Panc1 (cell line): ENCODE measurements around the gene MCF2L. TPM values are rescaled to one million over a fixed set of nuclear protein-coding genes. Genes with fewer than 3 reads are reported as not detected.

Experiments used
- ATAC-seq: fragments of 200-7000 bp; cut with Tn5 transposase; 2 replicates; pipeline ENCODE4 v1.9.1; 2020; ENCODE audit warnings: mild to moderate bottlenecking, moderate library complexity
- BruUV-seq: library from RNA; stranded (reverse); fragments of 400-500 nt; replicated peaks from 2 replicates; lab custom pipeline; 2021; lab: Mats Ljungman, UMichigan
- CTCF ChIA-PET: fragments of 300-600 bp; sonication (Branson Sonifier 250); formaldehyde crosslinking; loops from one replicate; lab custom pipeline; 2022; ENCODE audit warnings: antibody characterized with exemption; lab: Charles Lee
- POLR2A ChIA-PET: fragments of 300-600 bp; sonication (Branson Sonifier 250); formaldehyde crosslinking; loops from one replicate; lab custom pipeline; 2022; ENCODE audit warnings: antibody characterized with exemption; lab: Charles Lee
- DNase-seq: peaks from one replicate; pipeline ENCODE4 v3.0.0-alpha.2; 2010; ENCODE audit warnings: low read depth, low spot score
- H3K27ac ChIP-seq: 2 replicates; pipeline ENCODE4 v1.5.1; 2011; ENCODE audit warnings: mild to moderate bottlenecking, low read length, inconsistent platforms
- H3K27me3 ChIP-seq: fragments of 200-500 bp; sonication (Bioruptor generic); 2 replicates; pipeline ENCODE4 v1.6.0; 2014; ENCODE audit warnings: low read length, inconsistent platforms; ENCODE audit not compliant: control insufficient read depth, insufficient read depth
- H3K36me3 ChIP-seq: fragments of 200-500 bp; sonication (Bioruptor generic); 2 replicates; pipeline ENCODE4 v1.5.1; 2014; ENCODE audit warnings: inconsistent platforms, mild to moderate bottlenecking, low read length, moderate library complexity; ENCODE audit not compliant: control insufficient read depth, insufficient read depth
- H3K4me1 ChIP-seq: 2 replicates; pipeline ENCODE4 v1.5.1; 2011; ENCODE audit warnings: inconsistent platforms, mild to moderate bottlenecking, low read length, moderate library complexity; ENCODE audit not compliant: control insufficient read depth, insufficient read depth
- H3K4me3 ChIP-seq, 2 experiments: 2 replicates each; pipeline ENCODE4 v1.5.1; 2011 to 2012; ENCODE audit warnings: low read depth in 2 of 2, low read length in 2 of 2, mild to moderate bottlenecking in 2 of 2, inconsistent platforms in 1 of 2, moderate library complexity in 1 of 2
- H3K9me3 ChIP-seq: fragments of 200-500 bp; sonication (Bioruptor generic); 2 replicates; pipeline ENCODE4 v1.5.1; 2014; ENCODE audit warnings: low read depth, mild to moderate bottlenecking, inconsistent platforms, low read length, moderate library complexity; ENCODE audit not compliant: control insufficient read depth, insufficient read depth
- CTCF ChIP-seq: fragments of 450-650 bp; IDR thresholded peaks from 2 replicates; pipeline ENCODE4 v1.5.1; 2017; ENCODE audit warnings: mild to moderate bottlenecking
- POLR2AphosphoS5 ChIP-seq: IDR thresholded peaks from 2 replicates; pipeline ENCODE4 v1.6.1; 2012; ENCODE audit warnings: mild to moderate bottlenecking, low read depth, low read length, moderate library complexity
- REST ChIP-seq, 2 experiments: IDR thresholded peaks; 2 replicates each; pipeline ENCODE4 v1.6.1; 2011 to 2012; ENCODE audit warnings: low read depth in 2 of 2, control low read depth in 1 of 2, low read length in 1 of 2, mild to moderate bottlenecking in 1 of 2, moderate library complexity in 1 of 2; ENCODE audit not compliant: insufficient read depth in 1 of 2
- SIN3A ChIP-seq: IDR thresholded peaks from 2 replicates; pipeline ENCODE4 v1.6.1; 2012; ENCODE audit warnings: low read depth, mild to moderate bottlenecking, low read length, moderate library complexity, borderline replicate concordance; ENCODE audit not compliant: insufficient read depth
- TCF7L2 ChIP-seq: IDR thresholded peaks from 2 replicates; pipeline ENCODE4 v1.6.1; 2011; ENCODE audit warnings: mild to moderate bottlenecking, low read depth, low read length, inconsistent platforms
- in situ Hi-C: cut with HindIII; loops from 2 replicates; pipeline ENCODE4 v1.10.0; 2016; ENCODE audit warnings: low sequenced_read_pairs, low pct_unique_long_range_greater_than_20kb
- intact Hi-C: fragments of 100-400 bp; cut with micrococcal nuclease; formaldehyde crosslinking; loops from one replicate; pipeline ENCODE4 v1.10.0; 2022; ENCODE audit not compliant: unreplicated experiment
- total RNA-seq: library from RNA; stranded (reverse); gene quantifications from one replicate; pipeline ENCODE4 v1.2.1, GENCODE V29; 2021; ENCODE audit not compliant: unreplicated experiment

MCF2L gene
- total RNA-seq, 1 experiment from 2014 or later = 0.57 TPM

GRCh38 chr13:113064000-113064533, 95.1 kb downstream of the MCF2L start:
- intact Hi-C loops = no loop called here

More at GRCh38 chr13:113064000-113064533, 95.1 kb downstream of the MCF2L start:
- ChIA-PET CTCF (interaction anchor here (0.6 to 1.1 kb wide), 3 partner anchors 16 to 152 kb away, joined by 3 to 7 read pairs (median 5); no protein-coding TSS in a partner anchor), POLR2A (no interaction called here)
- DNase-seq (no peak), ATAC-seq (no peak)
- in situ Hi-C loops = no loop called here
- Histone ChIP-seq H3K4me1 (no peaks in the 10 kb centered on the region), H3K27ac (no peak overlapping the region), H3K4me3 (no peak overlapping the region), H3K27me3 (no peaks in the 10 kb centered on the region), H3K36me3 (no peaks in the 10 kb centered on the region), H3K9me3 (no peaks in the 10 kb centered on the region)
- BruUV-seq = no TSS peak
- no peak for TF ChIP-seq TCF7L2
- no peak for TF ChIP-seq POLR2AphosphoS5
- no peak for TF ChIP-seq SIN3A
- no peak for TF ChIP-seq CTCF
- TF ChIP-seq REST (IDR thresholded peaks at IDR 0.05; ENCODE audit: insufficient read depth in 1 of 2, low read depth in 2 of 2, low read length in 1 of 2) = no peak
